LNCAP (cell line): ENCODE measurements around the gene ZNF689.

Experiments used
- CTCF ChIP-seq: fragments of 450-650 bp; IDR thresholded peaks from 2 replicates; pipeline ENCODE4 v1.5.1; 2017; ENCODE audit warnings: mild to moderate bottlenecking

Gene ZNF689

GRCh38 chr16:30645727-30646126 is 35.5 kb upstream of the ZNF689 start:
- TF ChIP-seq CTCF, result no peak

- TF ChIP-seq CTCF, result no peak
These were observed 34.2 kb upstream of the ZNF689 start for GRCh38 chr16:30644334-30644830.

- no peak for TF ChIP-seq CTCF
These were observed 31.3 kb upstream of the ZNF689 start for GRCh38 chr16:30641378-30641982.

GRCh38 chr16:30637944-30638343 is 27.8 kb upstream of the ZNF689 start:
- peak; percentile 54 for TF ChIP-seq CTCF

GRCh38 chr16:30636599-30636998 is 26.4 kb upstream of the ZNF689 start:
- no peak for TF ChIP-seq CTCF

- TF ChIP-seq CTCF, result no peak
These were observed 23.3 kb upstream of the ZNF689 start for GRCh38 chr16:30633526-30633925.

- TF ChIP-seq CTCF, result peak; percentile 87
These were observed 18.7 kb upstream of the ZNF689 start for GRCh38 chr16:30628628-30629540.
